RWPE2 (cell line): Measurements from ENCODE around the gene UCHL5.
A peak's percentile ranks its signal among the peaks of the same experiment; 100 is the strongest.

Source experiments
- ATAC-seq: fragments of 200-7000 bp; cut with Tn5 transposase; 3 replicates; pipeline ENCODE4 v1.9.1; 2021; ENCODE audit warnings: low read depth
- DNase-seq: peaks from one replicate; pipeline ENCODE4 v3.0.0-alpha.2; 2020; ENCODE audit warnings: low spot score
- H3K27ac ChIP-seq: fragments of 450-650 bp; 2 replicates; pipeline ENCODE4 v1.5.1; 2017; ENCODE audit warnings: mild to moderate bottlenecking; ENCODE audit not compliant: poor library complexity, severe bottlenecking
- H3K27me3 ChIP-seq: fragments of 250-450 bp; sonication (Bioruptor Pico); 2 replicates; pipeline ENCODE4 v1.5.1; 2021; ENCODE audit warnings: mild to moderate bottlenecking, moderate library complexity; ENCODE audit not compliant: insufficient read depth, poor library complexity, severe bottlenecking
- H3K36me3 ChIP-seq: fragments of 250-450 bp; sonication (Bioruptor Pico); 2 replicates; pipeline ENCODE4 v1.5.1; 2020; ENCODE audit warnings: low read depth, mild to moderate bottlenecking, moderate library complexity
- H3K4me1 ChIP-seq: fragments of 250-450 bp; sonication (Bioruptor Pico); 2 replicates; pipeline ENCODE4 v1.5.1; 2021; ENCODE audit warnings: mild to moderate bottlenecking, moderate library complexity; ENCODE audit not compliant: insufficient read depth, poor library complexity, severe bottlenecking
- H3K4me3 ChIP-seq: fragments of 250-450 bp; sonication (Bioruptor Pico); 2 replicates; pipeline ENCODE4 v1.5.1; 2021; ENCODE audit warnings: mild to moderate bottlenecking, moderate library complexity; ENCODE audit not compliant: severe bottlenecking
- H3K9me3 ChIP-seq: fragments of 250-450 bp; sonication (Bioruptor Pico); 2 replicates; pipeline ENCODE4 v1.5.1; 2021; ENCODE audit warnings: mild to moderate bottlenecking, moderate library complexity; ENCODE audit not compliant: severe bottlenecking
- CTCF ChIP-seq: fragments of 450-650 bp; IDR thresholded peaks from one replicate; pipeline ENCODE4 v1.5.1; 2017; ENCODE audit warnings: mild to moderate bottlenecking, moderate library complexity; ENCODE audit not compliant: poor library complexity, severe bottlenecking

UCHL5 gene

DNA sequence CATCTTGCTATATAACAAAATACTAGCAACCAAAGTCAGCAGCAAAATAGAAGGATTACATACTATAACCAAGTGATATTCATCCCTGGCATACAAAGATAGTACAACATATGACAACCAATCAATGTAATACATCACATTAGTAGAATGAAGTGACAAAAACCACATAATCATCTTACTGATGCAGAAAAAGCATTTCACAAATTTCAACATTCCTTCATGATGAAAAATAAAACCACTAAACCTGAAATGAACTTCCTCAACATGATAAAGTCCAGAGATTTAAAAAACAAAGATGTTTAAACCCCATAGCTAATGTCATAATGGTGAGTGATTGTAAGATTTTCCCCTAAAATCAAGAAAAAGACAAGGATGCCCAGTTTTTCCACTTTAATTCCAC is 18.8 kb upstream of the UCHL5 start:
- H3K36me3 ChIP-seq = peaks cover 76% of the 10 kb centered on the region
- DNase-seq (no peak), ATAC-seq (no peak)
- H3K4me3 ChIP-seq = no peak overlapping the region
- no peaks in the 10 kb centered on the region for H3K27me3 ChIP-seq
- peaks cover 2% of the 10 kb centered on the region for H3K9me3 ChIP-seq
- no peaks in the 10 kb centered on the region for H3K4me1 ChIP-seq
- TF ChIP-seq CTCF = no peak
- H3K27ac ChIP-seq = no peak overlapping the region

DNA sequence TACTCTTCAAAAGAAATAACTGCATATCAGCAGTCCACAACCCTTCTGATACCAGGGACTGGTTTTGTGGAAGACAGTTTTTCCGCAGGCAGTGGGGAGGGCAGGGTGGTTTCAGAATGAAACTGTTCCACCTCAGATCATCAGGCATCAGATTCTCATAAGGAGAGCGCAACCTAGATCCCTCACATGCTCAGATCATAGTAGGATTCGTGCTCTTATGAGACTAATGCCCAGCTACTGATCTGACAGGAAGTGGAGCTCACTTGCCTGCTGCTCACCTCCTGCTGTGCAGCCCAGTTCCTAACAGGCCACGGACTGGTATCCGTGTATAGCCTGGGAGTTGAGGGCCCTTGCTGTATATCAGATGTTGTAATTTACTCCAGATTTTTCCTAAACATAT is 11.8 kb upstream of the UCHL5 start:
- no peak overlapping the region for H3K4me3 ChIP-seq
- ATAC-seq = no peak
- H3K36me3 ChIP-seq = peaks cover 33% of the 10 kb centered on the region
- no peak for TF ChIP-seq CTCF
- H3K27ac ChIP-seq = no peak overlapping the region
- H3K4me1 ChIP-seq = no peaks in the 10 kb centered on the region
- no peaks in the 10 kb centered on the region for H3K9me3 ChIP-seq
- no peak for DNase-seq
- H3K27me3 ChIP-seq = no peaks in the 10 kb centered on the region

DNA sequence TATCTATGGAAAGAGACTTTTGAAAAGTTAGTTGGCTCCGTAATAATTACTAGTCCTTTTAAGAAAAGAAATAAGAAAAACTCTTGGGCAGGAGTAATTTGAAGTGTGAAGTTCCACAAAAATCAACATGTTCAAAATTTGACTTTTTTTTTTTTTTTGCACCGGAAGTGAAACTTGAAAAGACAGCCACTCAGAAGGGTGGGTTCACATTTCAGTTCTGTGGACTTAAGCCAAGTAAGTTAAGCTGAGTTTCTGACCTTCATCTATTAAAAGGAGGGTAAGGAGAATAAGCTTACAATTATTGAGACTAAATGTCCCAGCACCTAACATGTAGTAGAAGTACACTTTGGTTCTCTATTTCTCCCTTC is 11.2 kb upstream of the UCHL5 start:
- TF ChIP-seq CTCF = peak; percentile 20
- no peak overlapping the region for H3K27ac ChIP-seq
- peaks cover 27% of the 10 kb centered on the region for H3K36me3 ChIP-seq
- ATAC-seq (no peak), DNase-seq (no peak)
- no peaks in the 10 kb centered on the region for H3K9me3 ChIP-seq
- no peak overlapping the region for H3K4me3 ChIP-seq
- no peaks in the 10 kb centered on the region for H3K4me1 ChIP-seq
- no peaks in the 10 kb centered on the region for H3K27me3 ChIP-seq

DNA sequence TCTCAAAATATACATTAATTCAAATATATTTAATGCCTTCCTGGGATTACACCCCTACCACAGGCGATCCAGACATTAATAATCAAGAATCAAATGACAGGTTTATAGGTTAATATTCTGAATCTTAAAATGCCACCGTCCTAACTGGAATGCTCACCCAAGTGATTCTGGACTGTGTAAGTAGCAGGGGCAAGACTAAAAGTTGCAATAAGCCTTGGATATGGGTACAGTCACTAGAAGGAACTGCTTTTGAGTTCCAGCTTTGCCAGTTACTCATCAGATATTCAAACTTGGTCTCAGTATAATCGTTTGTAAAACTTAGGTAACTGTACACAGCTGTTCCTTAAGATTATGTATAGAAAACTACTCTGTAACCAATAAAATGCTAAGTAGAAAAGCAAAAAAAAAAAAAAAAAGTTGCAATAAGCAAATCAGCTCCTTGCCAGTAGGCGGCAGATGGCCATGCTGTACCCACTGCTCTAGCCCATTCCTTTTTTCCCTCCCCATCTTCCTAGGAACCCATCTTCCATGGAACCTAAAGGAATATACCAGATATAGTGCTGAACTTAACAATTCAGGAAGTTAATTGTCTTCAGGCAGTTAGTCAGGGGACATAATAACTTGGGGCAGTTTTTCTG is 10.7 kb upstream of the UCHL5 start:
- DNase-seq (no peak), ATAC-seq (0 out of 3 replicates have a peak, but pooled peaks have one; percentile 44)
- peak; percentile 41 for TF ChIP-seq CTCF
- Histone ChIP-seq H3K4me1 (no peaks in the 10 kb centered on the region), H3K27me3 (no peaks in the 10 kb centered on the region), H3K4me3 (no peak overlapping the region), H3K9me3 (no peaks in the 10 kb centered on the region), H3K27ac (no peak overlapping the region), H3K36me3 (peaks cover 26% of the 10 kb centered on the region)

- ATAC-seq (no peak), DNase-seq (no peak)
- Histone ChIP-seq H3K4me1 (peaks cover 3% of the 10 kb centered on the region), H3K4me3 (no peak overlapping the region), H3K27me3 (no peaks in the 10 kb centered on the region), H3K27ac (no peak overlapping the region), H3K36me3 (peaks cover 20% of the 10 kb centered on the region), H3K9me3 (no peaks in the 10 kb centered on the region)
- TF ChIP-seq CTCF = no peak
Observed at GRCh38 chr1:193068013-193068412, 8.9 kb upstream of the UCHL5 start.
